IMR-90 (cell line): ENCODE measurements around the gene RERE. TPM values are rescaled to one million over a fixed set of nuclear protein-coding genes. Genes with fewer than 3 reads are reported as not detected.

Experiments
- ATAC-seq: fragments of 200-7000 bp; cut with Tn5 transposase; 2 replicates; pipeline ENCODE4 v1.9.1; 2020; ENCODE audit warnings: low read depth, mild to moderate bottlenecking, moderate library complexity
- BruUV-seq: library from RNA; stranded (reverse); fragments of 400-500 nt; replicated peaks from 2 replicates; lab custom pipeline; 2021; lab: Mats Ljungman, UMichigan
- CTCF ChIA-PET: fragments of 300-600 bp; formaldehyde crosslinking; extraction: SDS; loops from one replicate; lab custom pipeline; 2021; ENCODE audit warnings: antibody characterized with exemption; lab: Yijun Ruan, JAX
- POLR2A ChIA-PET: fragments of 300-600 bp; sonication (Branson Sonifier 250); formaldehyde crosslinking; loops from one replicate; lab custom pipeline; 2022; ENCODE audit warnings: antibody characterized with exemption; ENCODE audit not compliant: unreplicated experiment; lab: Charles Lee
- DNase-seq: peaks from one replicate; pipeline ENCODE4 v3.0.0; 2013
- H2AFZ ChIP-seq: replicated peaks from 2 replicates; pipeline ENCODE3; 2013; ENCODE audit warnings: low read length, mild to moderate bottlenecking; ENCODE audit not compliant: poor library complexity
- H2AK5ac ChIP-seq: 2 replicates; pipeline ENCODE4 v1.6.1; 2013; ENCODE audit warnings: low read depth, low read length, inconsistent platforms
- H2AK9ac ChIP-seq: replicated peaks from 2 replicates; pipeline ENCODE3; 2013; ENCODE audit warnings: mild to moderate bottlenecking, low read depth, low read length, moderate library complexity; ENCODE audit not compliant: poor library complexity
- H2BK120ac ChIP-seq: 2 replicates; pipeline ENCODE4 v1.6.1; 2013; ENCODE audit warnings: low read depth, low read length, inconsistent platforms
- H2BK15ac ChIP-seq: 3 replicates; pipeline ENCODE4 v1.6.1; 2013; ENCODE audit warnings: low read depth, low read length, inconsistent platforms
- H2BK20ac ChIP-seq: 2 replicates; pipeline ENCODE4 v1.6.1; 2013; ENCODE audit warnings: low read depth, mild to moderate bottlenecking, inconsistent platforms, low read length, moderate library complexity
- H2BK5ac ChIP-seq: 2 replicates; pipeline ENCODE4 v1.6.1; 2013; ENCODE audit warnings: mild to moderate bottlenecking, low read depth, low read length, inconsistent platforms; ENCODE audit not compliant: poor library complexity, severe bottlenecking
- H3K14ac ChIP-seq: replicated peaks from 2 replicates; pipeline ENCODE4 v1.6.1; 2013; ENCODE audit warnings: low read depth, low read length, inconsistent platforms
- H3K18ac ChIP-seq: 2 replicates; pipeline ENCODE4 v1.6.1; 2013; ENCODE audit warnings: low read depth, low read length, control low read depth
- H3K23ac ChIP-seq: 2 replicates; pipeline ENCODE4 v1.6.1; 2013; ENCODE audit warnings: low read depth, low read length, inconsistent platforms
- H3K27ac ChIP-seq: 2 replicates; pipeline ENCODE4 v1.5.1; 2013; ENCODE audit warnings: mild to moderate bottlenecking, control low read depth, low read length; ENCODE audit not compliant: insufficient read depth
- H3K27me3 ChIP-seq: 2 replicates; pipeline ENCODE4 v1.6.1; 2013; ENCODE audit warnings: low read length; ENCODE audit not compliant: control insufficient read depth, insufficient read depth
- H3K36me3 ChIP-seq: 2 replicates; pipeline ENCODE4 v1.6.1; 2013; ENCODE audit warnings: low read length, mixed read lengths; ENCODE audit not compliant: control insufficient read depth, insufficient read depth
- H3K4ac ChIP-seq: 2 replicates; pipeline ENCODE4 v1.6.1; 2013; ENCODE audit warnings: low read depth, low read length, inconsistent platforms
- H3K4me1 ChIP-seq: 2 replicates; pipeline ENCODE4 v1.6.1; 2013; ENCODE audit warnings: low read length, mixed read lengths; ENCODE audit not compliant: control insufficient read depth, insufficient read depth
- H3K4me2 ChIP-seq: 2 replicates; pipeline ENCODE4 v1.6.1; 2013; ENCODE audit warnings: low read depth, mild to moderate bottlenecking, control low read depth, low read length, moderate library complexity
- H3K4me3 ChIP-seq: 2 replicates; pipeline ENCODE4 v1.5.1; 2013; ENCODE audit warnings: low read depth, mild to moderate bottlenecking, control low read depth, low read length, moderate library complexity; ENCODE audit not compliant: insufficient read depth
- H3K56ac ChIP-seq: 2 replicates; pipeline ENCODE4 v1.6.1; 2013; ENCODE audit warnings: low read length, inconsistent platforms; ENCODE audit not compliant: insufficient read depth; ENCODE audit errors: extremely low read depth
- H3K79me1 ChIP-seq, 2 experiments: 2 replicates each; pipeline ENCODE4 v1.6.1; 2013; ENCODE audit warnings: low read length in 2 of 2, inconsistent platforms in 1 of 2, low read depth in 1 of 2
- H3K9ac ChIP-seq: 2 replicates; pipeline ENCODE4 v1.6.1; 2013; ENCODE audit warnings: low read depth, low read length, control low read depth
- H3K9me1 ChIP-seq: 2 replicates; pipeline ENCODE4 v1.6.1; 2013; ENCODE audit warnings: low read length, inconsistent platforms; ENCODE audit not compliant: insufficient read depth
- H3K9me3 ChIP-seq: 2 replicates; pipeline ENCODE4 v1.6.1; 2013; ENCODE audit warnings: low read length; ENCODE audit not compliant: control insufficient read depth, insufficient read depth
- H4K20me1 ChIP-seq: 2 replicates; pipeline ENCODE4 v1.6.1; 2013; ENCODE audit warnings: low read length, inconsistent platforms; ENCODE audit not compliant: insufficient read depth
- H4K5ac ChIP-seq: 2 replicates; pipeline ENCODE4 v1.6.1; 2013; ENCODE audit warnings: mild to moderate bottlenecking, low read depth, low read length, control low read depth
- H4K8ac ChIP-seq, 2 experiments: 2 replicates each; pipeline ENCODE4 v1.6.1; 2013; ENCODE audit warnings: low read depth in 2 of 2, low read length in 2 of 2, control low read depth in 1 of 2, inconsistent platforms in 1 of 2
- H4K91ac ChIP-seq: 2 replicates; pipeline ENCODE4 v1.6.1; 2013; ENCODE audit warnings: low read depth, low read length, inconsistent platforms; ENCODE audit not compliant: insufficient read depth
- BHLHE40 ChIP-seq: fragments of 150-350 bp; IDR thresholded peaks from 2 replicates; pipeline ENCODE4 v1.6.1; 2016; ENCODE audit warnings: mild to moderate bottlenecking, low read depth, low read length
- CEBPB ChIP-seq: IDR thresholded peaks from 2 replicates; pipeline ENCODE4 v1.6.1; 2012; ENCODE audit warnings: low read depth, low read length, improper control_type of control experiment
- CHD1 ChIP-seq: IDR thresholded peaks from 2 replicates; pipeline ENCODE4 v1.6.1; 2012; ENCODE audit warnings: low read depth, low read length, improper control_type of control experiment
- FOS ChIP-seq: fragments of 150-350 bp; IDR thresholded peaks from 2 replicates; pipeline ENCODE4 v1.6.1; 2016; ENCODE audit warnings: low read depth, low read length
- MAFK ChIP-seq: IDR thresholded peaks from 2 replicates; pipeline ENCODE4 v1.6.1; 2012; ENCODE audit warnings: low read depth, low read length, improper control_type of control experiment
- MAZ ChIP-seq: IDR thresholded peaks from 2 replicates; pipeline ENCODE4 v1.6.1; 2012; ENCODE audit warnings: low read depth, mild to moderate bottlenecking, low read length, improper control_type of control experiment, moderate library complexity, borderline replicate concordance
- MXI1 ChIP-seq: IDR thresholded peaks from 2 replicates; pipeline ENCODE4 v1.6.1; 2012; ENCODE audit warnings: low read depth, mild to moderate bottlenecking, low read length, moderate library complexity, borderline replicate concordance
- NFE2L2 ChIP-seq: fragments of 150-350 bp; IDR thresholded peaks from 2 replicates; pipeline ENCODE4 v1.6.1; 2016; ENCODE audit warnings: low read depth, mild to moderate bottlenecking, low read length
- POLR2A ChIP-seq: IDR thresholded peaks from 2 replicates; pipeline ENCODE4 v1.6.1; 2012; ENCODE audit warnings: mild to moderate bottlenecking, low read depth, low read length
- RAD21 ChIP-seq: IDR thresholded peaks from 2 replicates; pipeline ENCODE4 v1.6.1; 2012; ENCODE audit warnings: low read length, improper control_type of control experiment
- RCOR1 ChIP-seq: IDR thresholded peaks from 2 replicates; pipeline ENCODE4 v1.6.1; 2012; ENCODE audit warnings: mild to moderate bottlenecking, low read length, improper control_type of control experiment; ENCODE audit not compliant: insufficient replicate concordance
- RFX5 ChIP-seq: IDR thresholded peaks from 2 replicates; pipeline ENCODE4 v1.8.0; 2012; ENCODE audit warnings: low read depth, mild to moderate bottlenecking, low read length, moderate library complexity
- SMC3 ChIP-seq: fragments of 150-350 bp; IDR thresholded peaks from 2 replicates; pipeline ENCODE4 v1.6.1; 2016; ENCODE audit warnings: low read depth, mild to moderate bottlenecking, antibody characterized with exemption, low read length, moderate library complexity
- WGBS, 2 experiments: methylation state at CpG; one replicate each; pipeline versions ENCODE4 v1.1.5 to v1.1.7; 2013; ENCODE audit warnings: missing lambda C conversion rate in 2 of 2; ENCODE audit not compliant: insufficient read length in 1 of 2; ENCODE audit errors: extremely low coverage in 2 of 2; 5-methylcytosine and 5-hydroxymethylcytosine counted together
- dilution Hi-C: fragments of 300-500 bp; cut with HindIII; formaldehyde crosslinking; loops from one replicate; pipeline ENCODE4 v1.14.3; 2018; ENCODE audit warnings: low sequenced_read_pairs; ENCODE audit not compliant: unreplicated experiment
- in situ Hi-C: fragments of 300-500 bp; cut with MboI; formaldehyde crosslinking; loops from 3 replicates; pipeline ENCODE4 v1.14.3; 2019; ENCODE audit warnings: low sequenced_read_pairs, inconsistent platforms, mixed read lengths
- intact Hi-C: fragments of 100-400 bp; cut with micrococcal nuclease; formaldehyde crosslinking; loops from 2 replicates; pipeline ENCODE4 v1.10.0; 2022
- polyA plus RNA-seq, 3 experiments: library from polyadenylated mRNA; depleted of rRNA; stranded (reverse); fragments of >200 nt; gene quantifications; 2 replicates each; pipeline ENCODE4 v1.2.3, GENCODE V29; 2012; ENCODE audit warnings: low replicate concordance in 1 of 3
- total RNA-seq: library from RNA; depleted of rRNA; stranded (reverse); fragments of >200 nt; gene quantifications from 2 replicates; pipeline ENCODE4 v1.2.3, GENCODE V29; 2012
- TF ChIP-seq, protein P1 (sequence below): fragments of 150-350 bp; IDR thresholded peaks from 2 replicates; pipeline ENCODE4 v1.6.1; 2017; ENCODE audit warnings: mild to moderate bottlenecking, antibody characterized with exemption, low read length, low read depth
- TF ChIP-seq, protein P2 (sequence below): conservative IDR thresholded peaks from 2 replicates; pipeline ENCODE4 v1.5.1; 2012; ENCODE audit warnings: mild to moderate bottlenecking, low read depth, low read length, improper control_type of control experiment
- TF ChIP-seq, protein P3 (sequence below): fragments of 150-350 bp; IDR thresholded peaks from 2 replicates; pipeline ENCODE4 v1.6.1; 2016; ENCODE audit warnings: low read depth, mild to moderate bottlenecking, low read length, moderate library complexity, borderline replicate concordance

RERE gene
- total and polyA plus RNA-seq, 2 of the 4 experiments (the other 2 are of a cell fraction): 11.5 to 25.1 TPM

DNA sequence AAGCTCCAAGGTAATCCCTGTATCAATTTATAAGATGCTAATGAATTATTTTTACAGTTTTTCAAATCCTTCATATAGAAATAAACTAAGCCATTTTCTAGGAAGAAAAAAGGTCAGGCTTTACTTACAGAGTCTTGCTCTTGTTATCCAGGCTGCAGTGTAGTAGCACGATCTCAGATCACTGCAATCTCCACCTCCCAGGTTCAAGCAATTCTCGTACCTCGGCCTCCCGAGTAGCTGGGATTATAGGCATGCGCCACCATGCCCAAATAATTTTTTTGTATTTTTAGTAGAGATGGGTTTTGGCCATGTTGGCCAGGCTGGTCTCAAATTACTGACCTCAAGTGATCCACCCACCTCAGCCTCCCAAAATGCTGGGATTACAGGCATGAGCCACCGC is 27.0 kb downstream of the RERE start:
- TF ChIP-seq SMC3 (no peak), POLR2A (no peak), RCOR1 (no peak), CHD1 (no peak), MAZ (no peak), BHLHE40 (no peak), CEBPB (no peak), MXI1 (no peak), FOS (no peak), RAD21 (no peak), RFX5 (no peak), MAFK (no peak), NFE2L2 (no peak)
- TF ChIP-seq, protein P1, sequence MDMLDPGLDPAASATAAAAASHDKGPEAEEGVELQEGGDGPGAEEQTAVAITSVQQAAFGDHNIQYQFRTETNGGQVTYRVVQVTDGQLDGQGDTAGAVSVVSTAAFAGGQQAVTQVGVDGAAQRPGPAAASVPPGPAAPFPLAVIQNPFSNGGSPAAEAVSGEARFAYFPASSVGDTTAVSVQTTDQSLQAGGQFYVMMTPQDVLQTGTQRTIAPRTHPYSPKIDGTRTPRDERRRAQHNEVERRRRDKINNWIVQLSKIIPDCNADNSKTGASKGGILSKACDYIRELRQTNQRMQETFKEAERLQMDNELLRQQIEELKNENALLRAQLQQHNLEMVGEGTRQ: no peak
- TF ChIP-seq, protein P2, sequence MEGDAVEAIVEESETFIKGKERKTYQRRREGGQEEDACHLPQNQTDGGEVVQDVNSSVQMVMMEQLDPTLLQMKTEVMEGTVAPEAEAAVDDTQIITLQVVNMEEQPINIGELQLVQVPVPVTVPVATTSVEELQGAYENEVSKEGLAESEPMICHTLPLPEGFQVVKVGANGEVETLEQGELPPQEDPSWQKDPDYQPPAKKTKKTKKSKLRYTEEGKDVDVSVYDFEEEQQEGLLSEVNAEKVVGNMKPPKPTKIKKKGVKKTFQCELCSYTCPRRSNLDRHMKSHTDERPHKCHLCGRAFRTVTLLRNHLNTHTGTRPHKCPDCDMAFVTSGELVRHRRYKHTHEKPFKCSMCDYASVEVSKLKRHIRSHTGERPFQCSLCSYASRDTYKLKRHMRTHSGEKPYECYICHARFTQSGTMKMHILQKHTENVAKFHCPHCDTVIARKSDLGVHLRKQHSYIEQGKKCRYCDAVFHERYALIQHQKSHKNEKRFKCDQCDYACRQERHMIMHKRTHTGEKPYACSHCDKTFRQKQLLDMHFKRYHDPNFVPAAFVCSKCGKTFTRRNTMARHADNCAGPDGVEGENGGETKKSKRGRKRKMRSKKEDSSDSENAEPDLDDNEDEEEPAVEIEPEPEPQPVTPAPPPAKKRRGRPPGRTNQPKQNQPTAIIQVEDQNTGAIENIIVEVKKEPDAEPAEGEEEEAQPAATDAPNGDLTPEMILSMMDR: no peak
- TF ChIP-seq, protein P3, sequence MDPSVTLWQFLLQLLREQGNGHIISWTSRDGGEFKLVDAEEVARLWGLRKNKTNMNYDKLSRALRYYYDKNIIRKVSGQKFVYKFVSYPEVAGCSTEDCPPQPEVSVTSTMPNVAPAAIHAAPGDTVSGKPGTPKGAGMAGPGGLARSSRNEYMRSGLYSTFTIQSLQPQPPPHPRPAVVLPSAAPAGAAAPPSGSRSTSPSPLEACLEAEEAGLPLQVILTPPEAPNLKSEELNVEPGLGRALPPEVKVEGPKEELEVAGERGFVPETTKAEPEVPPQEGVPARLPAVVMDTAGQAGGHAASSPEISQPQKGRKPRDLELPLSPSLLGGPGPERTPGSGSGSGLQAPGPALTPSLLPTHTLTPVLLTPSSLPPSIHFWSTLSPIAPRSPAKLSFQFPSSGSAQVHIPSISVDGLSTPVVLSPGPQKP: no peak
- H2BK120ac ChIP-seq: no peak overlapping the region
- H3K56ac ChIP-seq: no peak overlapping the region
- H3K9ac ChIP-seq: no peak overlapping the region
- no peak overlapping the region for H3K14ac ChIP-seq
- DNase-seq (no peak), ATAC-seq (no peak)
- no peak overlapping the region for H3K27ac ChIP-seq
- intact Hi-C loops (no loop called here), dilution Hi-C loops (no loop called here), in situ Hi-C loops (no loop called here)
- no peak overlapping the region for H2BK15ac ChIP-seq
- no peaks in the 10 kb centered on the region for H3K4me1 ChIP-seq
- H3K79me1 ChIP-seq: peaks cover 11 to 12% of the 10 kb centered on the region in 2 experiments; a peak in 3 of 4 replicates
- WGBS, 2 experiments: no CpG with 5 or more reads among the region's 6 CpGs
- H4K20me1 ChIP-seq: no peaks in the 10 kb centered on the region; the same call in 1 of the 2 replicates
- H4K8ac ChIP-seq: no peak overlapping the region
- H3K4ac ChIP-seq: no peak overlapping the region
- H2AK5ac ChIP-seq: no peak overlapping the region
- no peaks in the 10 kb centered on the region for H3K27me3 ChIP-seq
- POLR2A ChIA-PET: no interaction called here
- H2BK20ac ChIP-seq: no peak overlapping the region
- H3K23ac ChIP-seq: no peak overlapping the region
- CTCF ChIA-PET: no interaction called here
- H2AK9ac ChIP-seq: no peak overlapping the region
- peaks cover 5% of the 10 kb centered on the region for H3K9me1 ChIP-seq
- H3K18ac ChIP-seq: no peak overlapping the region
- H3K36me3 ChIP-seq: peaks cover 4% of the 10 kb centered on the region; the same call in 1 of the 2 replicates
- no peak overlapping the region for H4K91ac ChIP-seq
- no peak overlapping the region for H2AFZ ChIP-seq
- H2BK5ac ChIP-seq: no peak overlapping the region
- H3K9me3 ChIP-seq: no peaks in the 10 kb centered on the region
- BruUV-seq: no TSS peak
- H4K5ac ChIP-seq: no peak overlapping the region
- no peak overlapping the region for H3K4me2 ChIP-seq
- H3K4me3 ChIP-seq: no peak overlapping the region
